OCI-LY7 (cell line): ENCODE data around the gene GMDS. TPM values are rescaled to one million over a fixed set of nuclear protein-coding genes. Genes with fewer than 3 reads are reported as not detected.

Source experiments
- BruUV-seq: library from RNA; stranded (reverse); fragments of 400-500 nt; replicated peaks from 2 replicates; lab custom pipeline; 2021; lab: Mats Ljungman, UMichigan
- CTCF ChIA-PET: fragments of 300-600 bp; sonication (Branson Sonifier 250); formaldehyde crosslinking; loops from one replicate; lab custom pipeline; 2022; ENCODE audit warnings: antibody characterized with exemption; ENCODE audit not compliant: unreplicated experiment; lab: Charles Lee
- POLR2A ChIA-PET: fragments of 300-600 bp; sonication (Branson Sonifier 250); formaldehyde crosslinking; loops from one replicate; lab custom pipeline; 2022; ENCODE audit warnings: antibody characterized with exemption; lab: Charles Lee
- DNase-seq: peaks from one replicate; pipeline ENCODE4 v3.0.0-alpha.2; 2015; ENCODE audit warnings: low spot score
- H2AFZ ChIP-seq: fragments of 200-600 bp; sonication (generic), shearing (Covaris generic); 2 replicates; pipeline ENCODE4 v1.6.1; 2014; ENCODE audit warnings: mild to moderate bottlenecking, antibody characterized with exemption, low read length, moderate library complexity
- H3K27ac ChIP-seq: fragments of 200-600 bp; sonication (generic); 2 replicates; pipeline ENCODE4 v1.5.1; 2014; ENCODE audit warnings: mixed run types, low read depth, mild to moderate bottlenecking, moderate library complexity, low read length, inconsistent platforms; ENCODE audit not compliant: poor library complexity, severe bottlenecking
- H3K36me3 ChIP-seq: fragments of 200-600 bp; sonication (generic); 2 replicates; pipeline ENCODE4 v1.6.1; 2014; ENCODE audit warnings: mild to moderate bottlenecking, antibody characterized with exemption, low read length, moderate library complexity, mixed read lengths; ENCODE audit not compliant: insufficient read depth
- H3K4me1 ChIP-seq: fragments of 200-600 bp; sonication (generic); 2 replicates; pipeline ENCODE4 v1.5.1; 2014; ENCODE audit warnings: mild to moderate bottlenecking, low read length; ENCODE audit not compliant: insufficient read depth, poor library complexity, severe bottlenecking
- H3K4me2 ChIP-seq: fragments of 200-600 bp; sonication (generic); 2 replicates; pipeline ENCODE4 v1.6.1; 2014; ENCODE audit warnings: mild to moderate bottlenecking, low read length
- H3K4me3 ChIP-seq: fragments of 200-600 bp; sonication (generic); 2 replicates; pipeline ENCODE4 v1.5.1; 2014; ENCODE audit warnings: mild to moderate bottlenecking, low read depth, low read length; ENCODE audit not compliant: poor library complexity, severe bottlenecking
- H3K79me2 ChIP-seq: fragments of 200-600 bp; sonication (generic); 2 replicates; pipeline ENCODE4 v1.6.1; 2016; ENCODE audit warnings: low read depth, mild to moderate bottlenecking, low read length, moderate library complexity, mixed read lengths; ENCODE audit not compliant: insufficient read depth
- H3K9me2 ChIP-seq: fragments of 200-600 bp; sonication (generic); 2 replicates; pipeline ENCODE4 v1.6.1; 2016; ENCODE audit warnings: mild to moderate bottlenecking, low read length, mixed read lengths; ENCODE audit not compliant: insufficient read depth
- H3K9me3 ChIP-seq: fragments of 200-600 bp; sonication (generic); 2 replicates; pipeline ENCODE4 v1.6.1; 2014; ENCODE audit warnings: mild to moderate bottlenecking, mixed run types, low read length, mixed read lengths
- H4K20me1 ChIP-seq: fragments of 200-600 bp; sonication (generic); 2 replicates; pipeline ENCODE4 v1.6.1; 2014; ENCODE audit warnings: mild to moderate bottlenecking, antibody characterized with exemption, low read length, moderate library complexity, mixed read lengths; ENCODE audit not compliant: insufficient read depth
- CTCF ChIP-seq: fragments of 200-600 bp; sonication (generic); conservative IDR thresholded peaks from 2 replicates; pipeline ENCODE4 v1.5.1; 2014; ENCODE audit warnings: mild to moderate bottlenecking, antibody characterized with exemption, low read length, moderate library complexity, mixed read lengths
- EZH2phosphoT487 ChIP-seq: fragments of 200-600 bp; sonication (generic); IDR thresholded peaks from 2 replicates; pipeline ENCODE4 v1.6.1; 2018; ENCODE audit warnings: low read depth, borderline replicate concordance, mild to moderate bottlenecking, mixed run types, antibody characterized with exemption, low read length, moderate library complexity, mixed read lengths
- intact Hi-C: fragments of 100-400 bp; cut with micrococcal nuclease; formaldehyde crosslinking; loops from one replicate; pipeline ENCODE4 v1.10.0; 2022; ENCODE audit not compliant: unreplicated experiment
- total RNA-seq, 2 experiments: library from RNA; depleted of rRNA in 1 of 2; stranded (reverse); fragments of >200 nt in 1 of 2; shearing (Covaris generic) in 1 of 2; gene quantifications; 2 replicates each; pipeline ENCODE4 v1.2.3, GENCODE V29; 2014 to 2022

The GMDS gene
- total RNA-seq, 2 experiments from 2014 or later = 9.9 to 26.8 TPM

GRCh38 chr6:2188397-2188796 is 57.0 kb downstream of the GMDS start:
- no TSS peak for BruUV-seq
- CTCF ChIA-PET = no interaction called here
- Histone ChIP-seq H3K4me2 (no peak overlapping the region), H3K79me2 (no peaks in the 10 kb centered on the region), H3K4me1 (no peaks in the 10 kb centered on the region), H3K9me2 (no peaks in the 10 kb centered on the region), H3K9me3 (peaks cover 7% of the 10 kb centered on the region; the same call in 1 of the 2 replicates), H2AFZ (no peak overlapping the region), H4K20me1 (no peaks in the 10 kb centered on the region), H3K36me3 (no peaks in the 10 kb centered on the region), H3K4me3 (no peak overlapping the region), H3K27ac (no peak overlapping the region)
- no peak for TF ChIP-seq CTCF
- TF ChIP-seq EZH2phosphoT487 = no peak
- POLR2A ChIA-PET = interaction anchor here (0.6 to 0.7 kb wide), 2 partner anchors 36 to 469 kb away, joined by 3 read pairs; no protein-coding TSS in a partner anchor
- DNase-seq = no peak
- intact Hi-C loops = no loop called here

GRCh38 chr6:2187826-2188225 is 57.6 kb downstream of the GMDS start:
- no peaks in the 10 kb centered on the region for H3K9me2 ChIP-seq
- CTCF ChIA-PET = no interaction called here
- TF ChIP-seq EZH2phosphoT487 (no peak), CTCF (no peak)
- no peak overlapping the region for H3K4me2 ChIP-seq
- no peaks in the 10 kb centered on the region for H4K20me1 ChIP-seq
- H3K36me3 ChIP-seq = no peaks in the 10 kb centered on the region
- BruUV-seq = no TSS peak
- no peak overlapping the region for H3K27ac ChIP-seq
- H2AFZ ChIP-seq = no peak overlapping the region
- POLR2A ChIA-PET = no interaction called here
- intact Hi-C loops = no loop called here
- no peak overlapping the region for H3K4me3 ChIP-seq
- H3K4me1 ChIP-seq = no peaks in the 10 kb centered on the region
- DNase-seq = no peak
- peaks cover 1% of the 10 kb centered on the region; the same call in 1 of the 2 replicates for H3K9me3 ChIP-seq
- no peaks in the 10 kb centered on the region for H3K79me2 ChIP-seq

GRCh38 chr6:2186516-2186915 is 58.9 kb downstream of the GMDS start:
- no peaks in the 10 kb centered on the region for H3K9me2 ChIP-seq
- POLR2A ChIA-PET = no interaction called here
- no TSS peak for BruUV-seq
- DNase-seq = no peak
- no peak for TF ChIP-seq CTCF
- TF ChIP-seq EZH2phosphoT487 = no peak
- CTCF ChIA-PET = no interaction called here
- no peaks in the 10 kb centered on the region for H4K20me1 ChIP-seq
- H2AFZ ChIP-seq = no peak overlapping the region
- intact Hi-C loops = no loop called here
- H3K4me1 ChIP-seq = no peaks in the 10 kb centered on the region
- H3K9me3 ChIP-seq = no peaks in the 10 kb centered on the region
- H3K4me3 ChIP-seq = no peak overlapping the region
- H3K36me3 ChIP-seq = no peaks in the 10 kb centered on the region
- H3K4me2 ChIP-seq = no peak overlapping the region
- no peak overlapping the region for H3K27ac ChIP-seq
- H3K79me2 ChIP-seq = no peaks in the 10 kb centered on the region
